ENCODE measurements around the gene NFS1. TPM values are rescaled to one million over a fixed set of nuclear protein-coding genes. Genes with fewer than 3 reads are reported as not detected.

The NFS1 gene
- total RNA-seq, 2 experiments from 2014 or later = 33.6 to 38.1 TPM

- CTCF ChIA-PET = interaction anchor here (1.1 kb wide), 1 partner anchor 22 kb away, joined by 5 read pairs; no protein-coding TSS in a partner anchor
- Mint-ChIP-seq H3K36me3 (ENCODE audit: low read depth) (no peaks in the 10 kb centered on the region), H3K4me3 (no peak overlapping the region), H3K4me1 (ENCODE audit: low read depth) (peaks cover 70% of the 10 kb centered on the region), H3K9me3 (no peaks in the 10 kb centered on the region), H3K27ac (no peak overlapping the region), H3K27me3 (ENCODE audit: low read depth) (no peaks in the 10 kb centered on the region)
- no peak for DNase-seq
- intact Hi-C loops (cut with micrococcal nuclease) = no loop called here
Measured at GRCh38 chr20:35640724-35641123, 58.4 kb downstream of the NFS1 start.

GRCh38 chr20:35638751-35639150, 60.4 kb downstream of the NFS1 start:
- Mint-ChIP-seq H3K9me3 (no peaks in the 10 kb centered on the region), H3K36me3 (ENCODE audit: low read depth) (no peaks in the 10 kb centered on the region), H3K4me1 (ENCODE audit: low read depth) (peaks cover 59% of the 10 kb centered on the region), H3K27me3 (ENCODE audit: low read depth) (no peaks in the 10 kb centered on the region), H3K27ac (no peak overlapping the region), H3K4me3 (no peak overlapping the region)
- CTCF ChIA-PET = interaction anchor here (0.7 to 1.5 kb wide), 2 partner anchors 20 to 748 kb away, joined by 3 to 5 read pairs; no protein-coding TSS in a partner anchor
- intact Hi-C loops (cut with micrococcal nuclease) = no loop called here
- DNase-seq = no peak

- Mint-ChIP-seq H3K4me3 (no peak overlapping the region), H3K4me1 (ENCODE audit: low read depth) (peaks cover 46% of the 10 kb centered on the region), H3K9me3 (no peaks in the 10 kb centered on the region), H3K36me3 (ENCODE audit: low read depth) (no peaks in the 10 kb centered on the region), H3K27me3 (ENCODE audit: low read depth) (no peaks in the 10 kb centered on the region), H3K27ac (no peak overlapping the region)
- intact Hi-C loops (cut with micrococcal nuclease) = no loop called here
- DNase-seq = no peak
- CTCF ChIA-PET = interaction anchor here (1.5 kb wide), 1 partner anchor 18 kb away, joined by 5 read pairs; no protein-coding TSS in a partner anchor
Measured at GRCh38 chr20:35637276-35637675, 61.9 kb downstream of the NFS1 start.

GRCh38 chr20:35636095-35636494, 63.1 kb downstream of the NFS1 start:
- Mint-ChIP-seq H3K4me3 (no peak overlapping the region), H3K4me1 (ENCODE audit: low read depth) (peaks cover 37% of the 10 kb centered on the region), H3K27me3 (ENCODE audit: low read depth) (no peaks in the 10 kb centered on the region), H3K27ac (no peak overlapping the region), H3K9me3 (no peaks in the 10 kb centered on the region), H3K36me3 (ENCODE audit: low read depth) (peaks cover 3% of the 10 kb centered on the region)
- intact Hi-C loops (cut with micrococcal nuclease) = no loop called here
- DNase-seq = no peak
- CTCF ChIA-PET = interaction anchor here (0.6 to 0.8 kb wide), 2 partner anchors 16 to 318 kb away, joined by 3 to 4 read pairs; partner anchors contain the start of gene SCAND1

GRCh38 chr20:35635652-35636051, 63.5 kb downstream of the NFS1 start:
- H3K9me3 Mint-ChIP-seq = no peaks in the 10 kb centered on the region
- intact Hi-C loops (cut with micrococcal nuclease) = no loop called here
- no peak for DNase-seq
- CTCF ChIA-PET = interaction anchor here (0.6 kb wide), 1 partner anchor 16 kb away, joined by 3 read pairs; no protein-coding TSS in a partner anchor
- H3K4me1 Mint-ChIP-seq (ENCODE audit: low read depth) = peaks cover 32% of the 10 kb centered on the region
- H3K4me3 Mint-ChIP-seq = no peak overlapping the region
- peak overlapping the region; percentile 14 for H3K27ac Mint-ChIP-seq
- no peaks in the 10 kb centered on the region for H3K27me3 Mint-ChIP-seq (ENCODE audit: low read depth)
- H3K36me3 Mint-ChIP-seq (ENCODE audit: low read depth) = peaks cover 3% of the 10 kb centered on the region

- intact Hi-C loops (cut with micrococcal nuclease) = no loop called here
- DNase-seq = no peak
- CTCF ChIA-PET = interaction anchor here (1.7 kb wide), 1 partner anchor 12 kb away, joined by 7 read pairs; no protein-coding TSS in a partner anchor
- Mint-ChIP-seq H3K36me3 (ENCODE audit: low read depth) (peaks cover 12% of the 10 kb centered on the region), H3K9me3 (no peaks in the 10 kb centered on the region), H3K27ac (no peak overlapping the region), H3K4me1 (ENCODE audit: low read depth) (peaks cover 17% of the 10 kb centered on the region), H3K27me3 (ENCODE audit: low read depth) (no peaks in the 10 kb centered on the region), H3K4me3 (no peak overlapping the region)
Measured at GRCh38 chr20:35632539-35633115, 66.5 kb downstream of the NFS1 start.

- no peaks in the 10 kb centered on the region for H3K27me3 Mint-ChIP-seq (ENCODE audit: low read depth)
- CTCF ChIA-PET = interaction anchor here (1.2 to 1.6 kb wide), 2 partner anchors 11 to 52 kb away, joined by 3 to 7 read pairs; no protein-coding TSS in a partner anchor
- no peaks in the 10 kb centered on the region for H3K9me3 Mint-ChIP-seq
- H3K27ac Mint-ChIP-seq = no peak overlapping the region
- peaks cover 28% of the 10 kb centered on the region for H3K36me3 Mint-ChIP-seq (ENCODE audit: low read depth)
- H3K4me1 Mint-ChIP-seq (ENCODE audit: low read depth) = peaks cover 6% of the 10 kb centered on the region
- no peak for DNase-seq
- H3K4me3 Mint-ChIP-seq = no peak overlapping the region
- intact Hi-C loops (cut with micrococcal nuclease) = no loop called here
Measured at GRCh38 chr20:35630636-35631035, 68.5 kb downstream of the NFS1 start.

- peaks cover 34% of the 10 kb centered on the region for H3K36me3 Mint-ChIP-seq (ENCODE audit: low read depth)
- H3K27ac Mint-ChIP-seq = no peak overlapping the region
Measured at GRCh38 chr20:35629427-35630145, 69.6 kb downstream of the NFS1 start.

GRCh38 chr20:35627121-35627520, 72.0 kb downstream of the NFS1 start:
- CTCF ChIA-PET = no interaction called here

More at GRCh38 chr20:35629427-35630145, 69.6 kb downstream of the NFS1 start:
- DNase-seq = no peak
- Mint-ChIP-seq H3K4me1 (ENCODE audit: low read depth) (no peaks in the 10 kb centered on the region), H3K27me3 (ENCODE audit: low read depth) (no peaks in the 10 kb centered on the region), H3K9me3 (no peaks in the 10 kb centered on the region), H3K4me3 (no peak overlapping the region)
- intact Hi-C loops (cut with micrococcal nuclease) = no loop called here
- CTCF ChIA-PET = interaction anchor here (0.7 to 1.6 kb wide), 4 partner anchors 10 to 183 kb away, joined by 3 to 7 read pairs (median 4); no protein-coding TSS in a partner anchor

GRCh38 chr20:35626386-35627001, 72.7 kb downstream of the NFS1 start:
- Mint-ChIP-seq H3K27me3 (ENCODE audit: low read depth) (no peaks in the 10 kb centered on the region), H3K36me3 (ENCODE audit: low read depth) (peaks cover 33% of the 10 kb centered on the region), H3K4me1 (ENCODE audit: low read depth) (no peaks in the 10 kb centered on the region), H3K9me3 (no peaks in the 10 kb centered on the region), H3K27ac (peak overlapping the region; percentile 80), H3K4me3 (no peak overlapping the region)
- DNase-seq = no peak
- intact Hi-C loops (cut with micrococcal nuclease) = no loop called here
- CTCF ChIA-PET = no interaction called here

More at GRCh38 chr20:35627121-35627520, 72.0 kb downstream of the NFS1 start:
- no peak for DNase-seq
- H3K27ac Mint-ChIP-seq = peak overlapping the region; percentile 80
- no peaks in the 10 kb centered on the region for H3K27me3 Mint-ChIP-seq (ENCODE audit: low read depth)
- no peaks in the 10 kb centered on the region for H3K4me1 Mint-ChIP-seq (ENCODE audit: low read depth)
- no peaks in the 10 kb centered on the region for H3K9me3 Mint-ChIP-seq
- peaks cover 33% of the 10 kb centered on the region for H3K36me3 Mint-ChIP-seq (ENCODE audit: low read depth)
- no peak overlapping the region for H3K4me3 Mint-ChIP-seq
- intact Hi-C loops (cut with micrococcal nuclease) = no loop called here

GRCh38 chr20:35625584-35626385, 73.4 kb downstream of the NFS1 start:
- Mint-ChIP-seq H3K4me1 (ENCODE audit: low read depth) (peaks cover 2% of the 10 kb centered on the region), H3K36me3 (ENCODE audit: low read depth) (peaks cover 32% of the 10 kb centered on the region), H3K27me3 (ENCODE audit: low read depth) (no peaks in the 10 kb centered on the region), H3K4me3 (no peak overlapping the region), H3K9me3 (no peaks in the 10 kb centered on the region), H3K27ac (peak overlapping the region; percentile 80)
- DNase-seq = no peak
- intact Hi-C loops (cut with micrococcal nuclease) = no loop called here
- CTCF ChIA-PET = no interaction called here

- intact Hi-C loops (cut with micrococcal nuclease) = no loop called here
- Mint-ChIP-seq H3K27me3 (ENCODE audit: low read depth) (peaks cover 4% of the 10 kb centered on the region), H3K9me3 (no peaks in the 10 kb centered on the region), H3K4me3 (no peak overlapping the region), H3K36me3 (ENCODE audit: low read depth) (peaks cover 15% of the 10 kb centered on the region), H3K27ac (no peak overlapping the region), H3K4me1 (ENCODE audit: low read depth) (peaks cover 36% of the 10 kb centered on the region)
- no peak for DNase-seq
- CTCF ChIA-PET = interaction anchor here (0.8 to 1.8 kb wide), 2 partner anchors 11 to 80 kb away, joined by 3 to 7 read pairs; no protein-coding TSS in a partner anchor
Measured at GRCh38 chr20:35621560-35621946, 77.6 kb downstream of the NFS1 start.
